ENCODE data around the gene KCNA5.

The KCNA5 gene

GRCh38 chr12:5030066-5030465, 13.6 kb upstream of the KCNA5 start:
- DNase-seq: no peak

- no peak for DNase-seq
Measured at GRCh38 chr12:5031242-5031641, 12.4 kb upstream of the KCNA5 start.

- DNase-seq: no peak
Measured at GRCh38 chr12:5031958-5032357, 11.7 kb upstream of the KCNA5 start.

GRCh38 chr12:5032821-5033220, 10.9 kb upstream of the KCNA5 start:
- DNase-seq: no peak

- no peak for DNase-seq
Measured at GRCh38 chr12:5033883-5034282, 9.8 kb upstream of the KCNA5 start.

- no peak for DNase-seq
Measured at GRCh38 chr12:5034603-5035002, 9.1 kb upstream of the KCNA5 start.

- DNase-seq: no peak
Measured at GRCh38 chr12:5035618-5036017, 8.1 kb upstream of the KCNA5 start.

- no peak for DNase-seq
Measured at GRCh38 chr12:5036031-5036430, 7.6 kb upstream of the KCNA5 start.

- DNase-seq: no peak
Measured at GRCh38 chr12:5037795-5038357, 5.8 kb upstream of the KCNA5 start.

- no peak for DNase-seq
Measured at GRCh38 chr12:5038781-5039311, 4.8 kb upstream of the KCNA5 start.

GRCh38 chr12:5039815-5040214, 3.9 kb upstream of the KCNA5 start:
- no peak for DNase-seq

GRCh38 chr12:5040368-5040767, 3.3 kb upstream of the KCNA5 start:
- DNase-seq: no peak

- no peak for DNase-seq
Measured at GRCh38 chr12:5044420-5045295, 979 bp downstream of the KCNA5 start.

- DNase-seq: no peak
Measured at GRCh38 chr12:5047094-5047493, 3.4 kb downstream of the KCNA5 start.

- no peak for DNase-seq
Measured at GRCh38 chr12:5047729-5048128, 4.0 kb downstream of the KCNA5 start.

- no peak for DNase-seq
Measured at GRCh38 chr12:5050542-5050941, 6.9 kb downstream of the KCNA5 start.

- DNase-seq: no peak
Measured at GRCh38 chr12:5051334-5051733, 7.7 kb downstream of the KCNA5 start.

GRCh38 chr12:5051913-5052312, 8.2 kb downstream of the KCNA5 start:
- no peak for DNase-seq

GRCh38 chr12:5052348-5052747, 8.7 kb downstream of the KCNA5 start:
- no peak for DNase-seq

GRCh38 chr12:5059358-5059757, 15.7 kb downstream of the KCNA5 start:
- no peak for DNase-seq

GRCh38 chr12:5060958-5061357, 17.3 kb downstream of the KCNA5 start:
- DNase-seq: no peak

- DNase-seq: no peak
Measured at GRCh38 chr12:5063149-5063548, 19.5 kb downstream of the KCNA5 start.

GRCh38 chr12:5064913-5065490, 21.3 kb downstream of the KCNA5 start:
- DNase-seq: no peak

GRCh38 chr12:5066251-5066650, 22.6 kb downstream of the KCNA5 start:
- DNase-seq: no peak

All from activated gamma-delta T cell (primary cell).